Measurements from ENCODE around the gene CFAP90.

- TF ChIP-seq CBX3 (IDR thresholded peaks at IDR 0.05; ENCODE audit: low read depth) (no peak), POLR2A (IDR thresholded peaks at IDR 0.05; ENCODE audit: borderline replicate concordance, extremely low read depth, insufficient read depth, insufficient read length) (no peak)
- TF ChIP-seq, protein P1, sequence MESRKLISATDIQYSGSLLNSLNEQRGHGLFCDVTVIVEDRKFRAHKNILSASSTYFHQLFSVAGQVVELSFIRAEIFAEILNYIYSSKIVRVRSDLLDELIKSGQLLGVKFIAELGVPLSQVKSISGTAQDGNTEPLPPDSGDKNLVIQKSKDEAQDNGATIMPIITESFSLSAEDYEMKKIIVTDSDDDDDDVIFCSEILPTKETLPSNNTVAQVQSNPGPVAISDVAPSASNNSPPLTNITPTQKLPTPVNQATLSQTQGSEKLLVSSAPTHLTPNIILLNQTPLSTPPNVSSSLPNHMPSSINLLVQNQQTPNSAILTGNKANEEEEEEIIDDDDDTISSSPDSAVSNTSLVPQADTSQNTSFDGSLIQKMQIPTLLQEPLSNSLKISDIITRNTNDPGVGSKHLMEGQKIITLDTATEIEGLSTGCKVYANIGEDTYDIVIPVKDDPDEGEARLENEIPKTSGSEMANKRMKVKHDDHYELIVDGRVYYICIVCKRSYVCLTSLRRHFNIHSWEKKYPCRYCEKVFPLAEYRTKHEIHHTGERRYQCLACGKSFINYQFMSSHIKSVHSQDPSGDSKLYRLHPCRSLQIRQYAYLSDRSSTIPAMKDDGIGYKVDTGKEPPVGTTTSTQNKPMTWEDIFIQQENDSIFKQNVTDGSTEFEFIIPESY (IDR thresholded peaks at IDR 0.05; ENCODE audit: extremely low read depth, insufficient replicate concordance, low read length), result no peak
These were observed 41.9 kb downstream of the CFAP90 start for GRCh38 chr5:7808998-7809397.
